ENCODE data around the gene HIP1R. TPM values are rescaled to one million over a fixed set of nuclear protein-coding genes. Genes with fewer than 3 reads are reported as not detected.

HIP1R gene
- total and polyA plus RNA-seq, 2 of the 8 experiments (the other 6 are each of a cell fraction or from before 2014, with no cell fraction given), result 11.2 to 14.5 TPM

DNA sequence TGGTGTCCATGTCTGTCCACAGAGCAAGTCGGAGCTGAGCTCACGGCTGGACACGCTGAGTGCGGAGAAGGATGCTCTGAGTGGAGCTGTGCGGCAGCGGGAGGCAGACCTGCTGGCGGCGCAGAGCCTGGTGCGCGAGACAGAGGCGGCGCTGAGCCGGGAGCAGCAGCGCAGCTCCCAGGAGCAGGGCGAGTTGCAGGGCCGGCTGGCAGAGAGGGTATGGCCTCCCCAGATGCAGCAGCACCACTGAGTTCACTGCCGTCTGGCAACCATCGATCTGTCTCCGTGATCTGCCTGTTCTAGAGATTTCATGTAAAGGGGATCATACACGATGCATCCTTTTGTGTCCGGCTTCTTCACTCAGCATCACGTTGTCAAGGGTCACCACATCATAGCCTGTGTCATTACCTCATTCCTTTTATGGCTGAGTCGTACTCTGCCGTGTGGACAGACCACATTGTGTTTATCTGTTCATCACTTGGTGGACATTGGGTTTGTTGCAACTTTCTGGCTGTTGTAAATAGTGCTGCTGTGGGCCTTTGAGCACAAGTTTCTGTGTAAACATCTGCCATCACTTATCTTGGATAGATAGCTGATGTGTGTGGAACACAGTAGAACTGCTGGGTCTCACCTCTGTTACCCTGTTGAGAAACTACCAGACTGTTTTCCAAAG, 21.9 kb downstream of the HIP1R start:
- Histone ChIP-seq H4K5ac (ENCODE audit: insufficient read length, low read depth, low read length) (no peak overlapping the region), H2BK12ac (ENCODE audit: low read depth, low read length) (no peak overlapping the region), H3K18ac (ENCODE audit: extremely low read depth, low read length) (no peak overlapping the region)
- no peak for TF ChIP-seq POLR2A (IDR thresholded peaks at IDR 0.05; ENCODE audit: control extremely low read depth in 1 of 2, low read depth in 2 of 2, low read length in 2 of 2)
- no peak for TF ChIP-seq POU5F1 (IDR thresholded peaks at IDR 0.05; ENCODE audit: low read depth, low read length)
- no peak for TF ChIP-seq KDM5A (IDR thresholded peaks at IDR 0.05; ENCODE audit: low read length)
- TF ChIP-seq CHD2 (IDR thresholded peaks at IDR 0.05; ENCODE audit: low read length), result no peak
- no peak for TF ChIP-seq JUND (IDR thresholded peaks at IDR 0.05; ENCODE audit: low read length)
- no peak for TF ChIP-seq CREB1 (IDR thresholded peaks at IDR 0.05)
- no peak for TF ChIP-seq CTCF (IDR thresholded peaks at IDR 0.05; ENCODE audit: control extremely low read depth in 1 of 3, insufficient read depth in 1 of 3, low read depth in 1 of 3, low read length in 3 of 3)
- no peak for TF ChIP-seq RXRA (IDR thresholded peaks at IDR 0.05; ENCODE audit: insufficient read depth, low read depth, low read length)
- no peak for TF ChIP-seq EP300 (IDR thresholded peaks at IDR 0.05; ENCODE audit: borderline replicate concordance in 1 of 2, low read depth in 2 of 2, low read length in 2 of 2)
- TF ChIP-seq SUZ12 (IDR thresholded peaks at IDR 0.05; ENCODE audit: low read length), result no peak
- no peak for TF ChIP-seq ZNF274 (IDR thresholded peaks at IDR 0.05; ENCODE audit: borderline replicate concordance, extremely low read depth, low read length)

More for the DNA sequence above, 21.9 kb downstream of the HIP1R start:
- H4K20me1 ChIP-seq (replicated peaks in 1 of 2; ENCODE audit: control insufficient read depth in 1 of 2, insufficient read depth in 2 of 2, low read length in 2 of 2), result peaks cover 2 to 22% of the 10 kb centered on the region in 2 experiments
- no peaks in the 10 kb centered on the region for H3K27me3 ChIP-seq (replicated peaks in 1 of 4; ENCODE audit: control insufficient read depth in 3 of 4, extremely low read depth in 1 of 4, insufficient read depth in 3 of 4, low read length in 3 of 4)
- H3K27ac ChIP-seq (ENCODE audit: low read depth, low read length), result no peak overlapping the region
- H3K56ac ChIP-seq (replicated peaks; ENCODE audit: insufficient read length, low read depth, low read length), result no peak overlapping the region
- no peak for DNase-seq (ENCODE audit: low read depth in 1 of 2, low spot score in 2 of 2)
- no peak overlapping the region for H4K91ac ChIP-seq (replicated peaks; ENCODE audit: insufficient read length, low read length)
- H3K9ac ChIP-seq (replicated peaks in 1 of 4; ENCODE audit: extremely low read depth in 1 of 4, low read depth in 3 of 4, low read length in 3 of 4), result no peak overlapping the region
- FAIRE-seq, result no peak
- no peak overlapping the region for H2BK15ac ChIP-seq (ENCODE audit: low read length)
- H3K79me2 ChIP-seq (ENCODE audit: control insufficient read depth in 1 of 2, insufficient read depth in 2 of 2, low read length in 2 of 2), result no peaks in the 10 kb centered on the region
- H3K9me3 ChIP-seq (ENCODE audit: insufficient read depth in 2 of 2, low read depth in 1 of 2, low read length in 1 of 2), result no peaks in the 10 kb centered on the region
- ChIA-PET POLR2A (ENCODE audit: partially characterized antibody) (interaction anchor here (1.3 kb wide), 2 partner anchors 10 to 35 kb away, joined by 3 read pairs; no protein-coding TSS in a partner anchor), CTCF (ENCODE audit: partially characterized antibody) (interaction anchor here (1.1 to 20.1 kb wide), 4 partner anchors 11 to 91 kb away, joined by 4 to 473 read pairs (median 70); no protein-coding TSS in a partner anchor)
- no peak overlapping the region for H2BK20ac ChIP-seq (ENCODE audit: low read length)
- H3K23ac ChIP-seq (ENCODE audit: insufficient read length), result no peak overlapping the region
- H3K4me2 ChIP-seq (ENCODE audit: insufficient read depth in 1 of 2, low read depth in 2 of 2, low read length in 2 of 2), result no peak overlapping the region
- H3K4me3 ChIP-seq (ENCODE audit: extremely low read depth in 1 of 4, insufficient read depth in 2 of 4, low read depth in 3 of 4, low read length in 4 of 4), result no peak overlapping the region
- H2BK120ac ChIP-seq (replicated peaks; ENCODE audit: low read depth, low read length), result no peak overlapping the region
- no peaks in the 10 kb centered on the region for H3K79me1 ChIP-seq (ENCODE audit: low read depth, low read length)
- no peak overlapping the region for H2AK5ac ChIP-seq (ENCODE audit: low read depth, low read length)
- H3K23me2 ChIP-seq (ENCODE audit: low read depth, low read length), result no peaks in the 10 kb centered on the region
- H3K14ac ChIP-seq (ENCODE audit: insufficient read length), result no peak overlapping the region
- H2BK5ac ChIP-seq (ENCODE audit: low read depth, low read length), result no peak overlapping the region
- H4K8ac ChIP-seq (ENCODE audit: extremely low read depth, insufficient read depth, low read length), result no peak overlapping the region
- H2AFZ ChIP-seq (ENCODE audit: low read length), result no peak overlapping the region
- WGBS, 2 experiments (ENCODE audit: extremely low coverage in 1 of 2, insufficient coverage in 1 of 2, insufficient read length in 1 of 2, insufficient replicate concordance in 2 of 2, low coverage in 1 of 2, low lambda C conversion rate in 2 of 2, missing lambda C conversion rate in 1 of 2), result 91% methylated on average over 15 of the region's 24 CpGs; no CpG with 5 or more reads in 1 of the 2 experiments
- peaks cover 0 to 3% (median 0%) of the 10 kb centered on the region in 4 experiments; a peak in 3 of 8 replicates for H3K36me3 ChIP-seq (ENCODE audit: control insufficient read depth in 2 of 4, insufficient read depth in 4 of 4, low read length in 3 of 4)
- 0 out of 7 replicates have a peak, but pooled peaks cover 0 to 2% (median 0%) of the 10 kb centered on the region in 4 experiments for H3K4me1 ChIP-seq (replicated peaks in 1 of 4; ENCODE audit: control insufficient read depth in 3 of 4, insufficient read depth in 4 of 4, low read length in 3 of 4)
- no peak overlapping the region for H3K4ac ChIP-seq (replicated peaks; ENCODE audit: insufficient read length, low read depth, low read length)
